Osteocyte (in vitro differentiated cells): ENCODE measurements around the gene TFEB. TPM values are rescaled to one million over a fixed set of nuclear protein-coding genes. Genes with fewer than 3 reads are reported as not detected.

ENCODE experiments used
- DNase-seq: peaks from one replicate; pipeline ENCODE4 v3.0.0; 2021; ENCODE audit warnings: mixed read lengths; ENCODE audit not compliant: unreplicated experiment; ENCODE audit errors: extremely low spot score
- H3K27ac Mint-ChIP-seq: one replicate; pipeline ENCODE4 v1.8.0; 2021; ENCODE audit warnings: mild to moderate bottlenecking, mixed read lengths; ENCODE audit not compliant: unreplicated experiment
- H3K27me3 Mint-ChIP-seq: one replicate; pipeline ENCODE4 v1.8.0; 2021; ENCODE audit warnings: mixed read lengths; ENCODE audit not compliant: unreplicated experiment
- H3K36me3 Mint-ChIP-seq: one replicate; pipeline ENCODE4 v1.8.0; 2021; ENCODE audit warnings: mixed read lengths; ENCODE audit not compliant: unreplicated experiment
- H3K4me1 Mint-ChIP-seq: one replicate; pipeline ENCODE4 v1.8.0; 2021; ENCODE audit warnings: mixed read lengths; ENCODE audit not compliant: unreplicated experiment
- H3K4me3 Mint-ChIP-seq: one replicate; pipeline ENCODE4 v1.8.0; 2021; ENCODE audit warnings: mild to moderate bottlenecking, moderate library complexity, mixed read lengths; ENCODE audit not compliant: unreplicated experiment
- H3K9me3 Mint-ChIP-seq: one replicate; pipeline ENCODE4 v1.8.0; 2021; ENCODE audit warnings: mixed read lengths; ENCODE audit not compliant: unreplicated experiment
- total RNA-seq: library from RNA; stranded (reverse); gene quantifications from 2 replicates; pipeline ENCODE4 v1.2.1, GENCODE V29; 2021
- TF ChIP-seq, protein P1 (sequence below): fragments of 200-600 bp; sonication (generic); IDR thresholded peaks from 2 replicates; pipeline ENCODE4 v1.5.0; 2021; ENCODE audit warnings: antibody characterized with exemption, mild to moderate bottlenecking, moderate library complexity

Gene TFEB
- total RNA-seq, 1 donor from 2014 or later = 11.1 TPM

DNA sequence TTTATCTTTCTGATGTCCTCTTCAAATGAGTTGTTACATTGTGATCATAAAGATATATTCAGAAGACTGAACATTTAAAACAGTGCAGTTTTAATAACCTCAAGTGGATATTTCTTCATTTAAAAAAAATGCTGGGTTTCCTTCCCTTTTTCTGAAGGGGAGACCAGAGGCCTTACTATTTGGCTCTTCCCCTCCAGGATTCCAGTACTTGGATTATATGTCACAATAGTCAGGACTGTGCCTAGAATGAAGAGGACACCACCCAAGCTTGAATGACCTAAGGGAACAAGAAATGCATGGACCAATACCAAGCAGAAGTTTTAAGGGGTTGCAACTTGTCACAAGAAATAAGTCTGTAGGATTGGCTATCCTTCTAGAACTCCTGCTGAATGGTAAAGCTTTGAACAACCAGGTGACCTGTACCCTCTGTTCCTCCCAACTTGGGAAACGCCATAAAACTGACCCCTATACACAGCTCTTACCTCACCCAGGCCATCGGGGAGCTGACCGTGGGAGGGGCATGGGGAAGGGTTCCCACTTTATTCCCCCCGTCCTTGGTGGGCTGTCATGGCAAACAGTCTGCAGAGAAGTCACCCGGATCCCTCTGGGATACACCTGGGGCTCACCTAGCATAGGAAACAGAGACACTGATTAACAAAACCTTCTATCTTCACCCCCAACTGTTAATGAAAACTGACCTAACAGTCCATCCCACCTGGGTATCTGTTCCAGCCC, 42.3 kb upstream of the TFEB start:
- peaks cover 2% of the 10 kb centered on the region for H3K36me3 Mint-ChIP-seq
- no peak overlapping the region for H3K27ac Mint-ChIP-seq
- H3K27me3 Mint-ChIP-seq = no peaks in the 10 kb centered on the region
- peaks cover 23% of the 10 kb centered on the region for H3K4me1 Mint-ChIP-seq
- no peak for DNase-seq
- peak overlapping the region; percentile 14 for H3K4me3 Mint-ChIP-seq
- no peaks in the 10 kb centered on the region for H3K9me3 Mint-ChIP-seq
- TF ChIP-seq, protein P1, sequence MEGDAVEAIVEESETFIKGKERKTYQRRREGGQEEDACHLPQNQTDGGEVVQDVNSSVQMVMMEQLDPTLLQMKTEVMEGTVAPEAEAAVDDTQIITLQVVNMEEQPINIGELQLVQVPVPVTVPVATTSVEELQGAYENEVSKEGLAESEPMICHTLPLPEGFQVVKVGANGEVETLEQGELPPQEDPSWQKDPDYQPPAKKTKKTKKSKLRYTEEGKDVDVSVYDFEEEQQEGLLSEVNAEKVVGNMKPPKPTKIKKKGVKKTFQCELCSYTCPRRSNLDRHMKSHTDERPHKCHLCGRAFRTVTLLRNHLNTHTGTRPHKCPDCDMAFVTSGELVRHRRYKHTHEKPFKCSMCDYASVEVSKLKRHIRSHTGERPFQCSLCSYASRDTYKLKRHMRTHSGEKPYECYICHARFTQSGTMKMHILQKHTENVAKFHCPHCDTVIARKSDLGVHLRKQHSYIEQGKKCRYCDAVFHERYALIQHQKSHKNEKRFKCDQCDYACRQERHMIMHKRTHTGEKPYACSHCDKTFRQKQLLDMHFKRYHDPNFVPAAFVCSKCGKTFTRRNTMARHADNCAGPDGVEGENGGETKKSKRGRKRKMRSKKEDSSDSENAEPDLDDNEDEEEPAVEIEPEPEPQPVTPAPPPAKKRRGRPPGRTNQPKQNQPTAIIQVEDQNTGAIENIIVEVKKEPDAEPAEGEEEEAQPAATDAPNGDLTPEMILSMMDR = no peak

DNA sequence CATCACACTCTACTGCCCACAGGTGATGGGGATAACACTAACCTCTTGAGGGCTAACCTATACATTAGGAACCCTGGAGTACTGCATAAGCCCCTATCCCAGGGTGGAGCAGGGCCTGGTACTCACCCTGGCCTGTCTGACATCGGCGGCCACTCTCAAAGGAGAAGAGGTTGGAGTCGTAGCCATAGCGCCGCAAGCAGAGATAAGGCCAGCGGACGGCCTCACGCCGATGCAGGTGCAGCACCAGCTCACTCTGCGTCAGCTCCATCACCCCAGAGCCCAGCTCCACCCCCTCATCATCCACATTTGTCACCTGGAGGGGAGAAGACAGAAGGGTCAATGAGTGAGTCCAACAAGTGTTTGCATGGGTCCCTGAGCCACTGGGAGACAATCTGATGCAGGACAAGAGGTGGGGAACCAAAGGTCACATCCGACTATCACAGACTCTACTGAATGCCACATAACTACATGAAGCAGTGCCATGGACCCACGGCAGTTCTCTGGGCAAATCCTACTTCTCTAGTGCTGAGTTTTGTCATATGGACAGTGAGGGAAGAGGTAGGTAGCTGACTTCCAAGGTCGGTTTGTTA, 40.0 kb upstream of the TFEB start:
- peaks cover 12% of the 10 kb centered on the region for H3K4me1 Mint-ChIP-seq
- TF ChIP-seq, protein P1 = no peak
- H3K36me3 Mint-ChIP-seq = peaks cover 9% of the 10 kb centered on the region
- H3K27me3 Mint-ChIP-seq = no peaks in the 10 kb centered on the region
- no peaks in the 10 kb centered on the region for H3K9me3 Mint-ChIP-seq
- no peak overlapping the region for H3K27ac Mint-ChIP-seq
- H3K4me3 Mint-ChIP-seq = no peak overlapping the region
- DNase-seq = no peak

DNA sequence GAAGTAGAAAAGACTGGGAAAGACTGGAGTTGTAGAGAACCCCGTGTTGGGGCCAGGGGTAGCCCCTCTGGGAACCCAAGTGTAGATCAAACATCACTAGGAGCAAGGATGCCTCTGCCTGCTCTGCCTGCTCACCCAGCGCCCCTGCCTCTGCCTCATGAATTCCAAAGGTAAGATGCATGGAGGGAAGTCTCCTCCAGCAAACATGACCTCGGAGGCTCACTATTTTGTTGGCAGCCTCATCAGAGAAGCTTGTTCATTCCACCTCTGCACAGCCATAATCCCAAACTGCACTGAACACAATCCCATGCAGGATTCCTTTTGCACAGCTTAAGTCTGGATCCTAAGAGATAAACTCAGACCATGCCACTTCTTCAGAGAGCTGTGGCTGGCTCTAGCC, 39.4 kb upstream of the TFEB start:
- no peak for DNase-seq
- Mint-ChIP-seq H3K9me3 (no peaks in the 10 kb centered on the region), H3K27me3 (no peaks in the 10 kb centered on the region), H3K4me1 (peaks cover 11% of the 10 kb centered on the region), H3K4me3 (no peak overlapping the region), H3K36me3 (peaks cover 11% of the 10 kb centered on the region), H3K27ac (no peak overlapping the region)
- TF ChIP-seq, protein P1 = no peak

DNA sequence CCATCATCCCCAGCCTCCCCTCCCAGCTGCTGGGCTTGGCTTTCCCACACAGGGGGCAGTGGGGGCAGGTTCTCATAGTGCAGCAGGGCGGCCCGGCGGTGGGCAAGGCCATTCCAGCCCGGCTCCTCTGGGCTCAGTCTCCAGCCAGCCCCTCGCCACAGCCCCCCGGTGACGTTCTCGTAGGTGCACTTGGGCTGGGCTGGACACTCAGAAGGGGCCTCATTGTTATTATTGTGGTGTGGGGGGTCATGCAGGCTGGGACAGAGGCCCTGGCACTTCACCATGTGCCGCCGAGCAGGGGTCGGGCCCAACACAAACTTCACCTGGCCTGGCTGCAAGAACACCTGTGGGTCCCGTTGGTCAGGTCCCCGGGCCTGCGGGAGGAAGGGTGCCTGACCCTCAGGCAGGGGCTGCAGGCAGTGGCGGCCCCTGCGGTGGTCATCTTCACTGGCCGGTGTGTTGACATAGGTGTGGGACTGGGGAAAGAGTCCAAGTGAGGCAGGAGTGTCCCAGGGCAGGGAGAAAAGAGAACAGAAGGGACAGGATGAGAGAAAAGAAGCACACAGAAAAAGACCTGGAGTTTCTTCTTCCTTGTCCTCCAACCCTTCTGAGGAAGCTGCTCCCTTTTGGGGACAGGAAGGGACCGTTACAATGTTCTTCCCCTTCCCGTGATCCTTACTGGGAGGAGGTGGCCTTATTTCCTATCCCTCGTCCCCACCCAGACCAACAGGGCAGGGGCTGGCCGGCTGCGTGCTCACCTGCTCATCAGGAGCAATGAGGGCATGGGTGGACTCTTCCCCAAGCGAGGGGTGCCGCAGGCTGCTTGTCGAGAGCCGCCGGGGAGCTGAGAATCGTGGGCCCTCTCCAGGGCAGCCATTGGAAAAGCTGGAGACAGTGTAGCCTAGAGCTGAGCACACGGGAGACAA, 35.9 kb upstream of the TFEB start:
- Mint-ChIP-seq H3K4me3 (no peak overlapping the region), H3K4me1 (peaks cover 10% of the 10 kb centered on the region), H3K27me3 (no peaks in the 10 kb centered on the region), H3K36me3 (peaks cover 9% of the 10 kb centered on the region), H3K27ac (no peak overlapping the region), H3K9me3 (no peaks in the 10 kb centered on the region)
- TF ChIP-seq, protein P1 = no peak
- DNase-seq = no peak
